Left colon (tissue), 2 donors: Measurements from ENCODE around the gene MECP2. TPM values are rescaled to one million over a fixed set of nuclear protein-coding genes. Genes with fewer than 3 reads are reported as not detected.

ENCODE experiments used
- ATAC-seq: fragments of 200-7000 bp; cut with Tn5 transposase; one replicate; pipeline ENCODE4 v1.9.1; 2020; ENCODE audit warnings: mild to moderate bottlenecking, moderate library complexity
- DNase-seq, 2 donors: peaks; one replicate each; pipeline ENCODE4 v3.0.0-alpha.2; 2020
- intact Hi-C, 2 donors: fragments of 100-400 bp; cut with DNase I in 1 of 2; cut with micrococcal nuclease in 1 of 2; formaldehyde crosslinking; loops; one replicate each; pipeline versions ENCODE4 v1.11.2 to v1.14.0; 2022; cut with DNase I, micrococcal nuclease
- total RNA-seq, 2 donors: library from RNA; stranded (reverse); fragmentation: NEBNext Ultra II Directional; extraction: Animal tissue kit (Norgen Biotek cat#: 25700); gene quantifications; one replicate each; pipeline ENCODE4 v1.2.1, GENCODE V29; 2021
- donor health status: DM: no; HTN: no; CAD: no.
- donor health status: DM: yes; HTN: yes; CAD: no.

The MECP2 gene
- total RNA-seq, 2 donors from 2014 or later: 29.4 to 32.3 TPM

DNA sequence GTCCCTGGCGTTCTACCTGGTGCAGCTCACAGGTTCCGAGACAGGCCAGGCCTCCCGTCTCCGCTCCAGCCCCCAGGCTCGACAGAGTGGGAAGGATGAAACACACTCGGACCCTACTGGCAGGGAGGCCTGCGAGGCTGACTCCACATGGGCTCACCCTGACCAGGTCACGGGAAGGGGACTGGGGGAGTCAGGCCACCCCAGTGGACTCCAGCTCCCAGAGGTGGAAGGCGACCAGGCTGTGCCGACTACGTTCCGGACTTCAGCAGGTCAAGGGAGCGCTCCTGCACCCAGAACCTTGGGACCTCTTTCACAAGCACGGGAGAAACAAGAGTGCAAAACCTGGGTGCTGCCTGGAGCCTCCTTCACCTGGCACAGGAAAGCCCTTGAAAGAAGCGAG lies 73.2 kb downstream of the MECP2 start:
- intact Hi-C loops: no loop called here
- no peak for DNase-seq
- ATAC-seq: no peak

DNA sequence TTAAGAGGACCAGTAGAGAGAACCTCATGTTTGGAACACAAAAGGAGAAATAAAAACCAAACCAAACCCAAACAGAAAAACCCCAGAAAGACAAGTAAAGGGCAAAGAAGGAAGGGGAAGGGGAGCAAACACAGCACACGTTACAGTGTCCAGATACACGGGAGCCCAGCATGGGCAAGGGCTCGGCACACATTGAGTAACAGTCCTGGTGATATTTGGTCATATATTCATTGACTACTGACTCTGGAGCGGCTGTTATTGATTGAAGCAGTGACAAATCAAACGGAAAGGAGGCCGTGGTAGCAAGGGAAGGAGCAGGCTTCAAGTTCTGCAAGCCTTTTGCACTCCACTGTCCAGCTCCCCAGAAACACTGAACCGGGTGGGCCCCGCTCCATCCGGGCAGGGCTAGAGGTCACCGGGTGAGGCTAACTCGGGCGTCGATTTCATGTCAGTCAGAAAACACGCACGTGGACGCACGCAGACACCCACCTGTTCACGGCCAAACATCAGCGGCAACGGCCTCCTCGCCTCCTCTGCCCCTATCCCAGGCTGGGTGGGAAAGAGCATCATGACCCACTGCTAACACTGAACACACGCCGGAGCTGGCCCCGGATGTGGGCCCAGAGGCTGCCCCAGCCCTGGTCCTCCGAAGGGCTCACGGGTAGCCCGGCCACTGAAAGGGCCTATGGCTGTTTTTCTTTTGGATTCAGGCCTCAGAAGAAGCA lies 74.1 kb downstream of the MECP2 start:
- DNase-seq (no peak), ATAC-seq (no peak)
- intact Hi-C loops: no loop called here

DNA sequence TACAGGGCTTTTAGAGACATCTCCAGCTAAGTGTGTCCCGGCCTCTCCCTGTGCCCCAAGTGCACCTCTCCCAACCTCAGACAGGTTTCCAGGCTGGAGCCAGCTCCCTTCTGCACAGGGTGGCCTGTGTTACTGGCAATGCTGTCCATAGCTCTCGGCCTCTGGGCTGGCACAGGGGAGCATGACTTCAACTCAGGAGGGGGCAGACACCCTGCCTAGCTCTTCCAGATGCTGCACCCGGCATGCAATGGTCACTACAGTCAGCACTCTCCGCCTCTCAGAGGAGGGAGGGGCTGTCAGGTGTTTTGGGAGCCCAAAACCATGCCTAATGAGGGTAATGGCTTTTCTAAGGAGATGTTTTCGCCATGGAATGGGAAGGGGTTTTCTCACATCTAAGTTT lies 75.4 kb downstream of the MECP2 start:
- intact Hi-C loops: no loop called here
- DNase-seq: no peak
- ATAC-seq: no peak

DNA sequence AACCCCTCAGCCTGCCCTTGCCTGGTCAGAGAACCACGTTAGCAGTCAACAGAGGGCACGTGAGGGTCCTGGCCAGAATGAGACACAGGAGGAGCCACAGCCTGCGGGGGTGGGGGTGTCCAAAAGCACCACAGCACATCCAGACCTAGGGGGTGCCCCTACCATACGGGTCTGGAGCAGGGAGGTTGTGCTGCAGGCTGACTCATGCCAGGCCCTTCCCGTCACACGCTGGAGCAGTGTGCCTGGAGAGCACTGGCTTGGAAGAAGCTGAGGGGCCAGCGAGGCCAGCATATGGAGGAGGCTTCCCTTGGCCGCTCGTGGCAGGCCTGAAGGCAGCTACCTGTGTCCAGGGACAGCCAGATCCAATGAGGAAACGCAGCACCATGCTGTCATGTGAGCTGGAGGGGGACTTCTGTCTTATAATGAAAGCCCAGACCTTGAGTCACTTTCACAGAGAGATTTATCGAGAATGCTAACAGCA lies 76.3 kb downstream of the MECP2 start:
- DNase-seq: no peak
- no peak for ATAC-seq

DNA sequence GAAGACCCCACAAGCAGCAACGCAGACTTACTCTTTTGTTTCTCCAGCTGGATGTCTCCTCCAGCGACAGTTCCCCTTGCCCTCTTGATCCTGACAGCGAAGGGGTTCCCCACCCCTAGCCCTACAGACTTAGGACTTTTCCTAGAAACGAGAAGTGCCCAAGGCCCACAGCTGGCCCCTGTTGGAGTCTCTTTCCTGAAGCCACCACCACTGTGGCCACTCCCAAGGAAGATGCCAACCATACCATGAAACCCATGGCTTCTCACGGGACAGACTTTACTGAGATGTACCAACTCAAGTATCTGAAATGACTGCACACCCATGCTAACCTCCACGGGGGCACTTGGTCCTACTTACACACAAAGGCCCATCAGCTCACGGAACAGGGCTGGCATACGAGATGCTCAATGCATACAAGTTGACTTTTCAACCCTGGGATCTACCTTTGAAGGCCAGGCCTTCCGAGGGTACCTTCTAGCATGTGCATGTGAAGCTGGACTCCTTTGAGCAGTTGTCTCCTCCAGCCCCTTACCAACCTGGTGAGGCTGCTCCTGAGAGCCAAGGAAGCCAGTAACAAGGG lies 76.9 kb downstream of the MECP2 start:
- ATAC-seq (no peak), DNase-seq (no peak)
- intact Hi-C loops: no loop called here

More for the DNA sequence above, 76.3 kb downstream of the MECP2 start:
- intact Hi-C loops: no loop called here

DNA sequence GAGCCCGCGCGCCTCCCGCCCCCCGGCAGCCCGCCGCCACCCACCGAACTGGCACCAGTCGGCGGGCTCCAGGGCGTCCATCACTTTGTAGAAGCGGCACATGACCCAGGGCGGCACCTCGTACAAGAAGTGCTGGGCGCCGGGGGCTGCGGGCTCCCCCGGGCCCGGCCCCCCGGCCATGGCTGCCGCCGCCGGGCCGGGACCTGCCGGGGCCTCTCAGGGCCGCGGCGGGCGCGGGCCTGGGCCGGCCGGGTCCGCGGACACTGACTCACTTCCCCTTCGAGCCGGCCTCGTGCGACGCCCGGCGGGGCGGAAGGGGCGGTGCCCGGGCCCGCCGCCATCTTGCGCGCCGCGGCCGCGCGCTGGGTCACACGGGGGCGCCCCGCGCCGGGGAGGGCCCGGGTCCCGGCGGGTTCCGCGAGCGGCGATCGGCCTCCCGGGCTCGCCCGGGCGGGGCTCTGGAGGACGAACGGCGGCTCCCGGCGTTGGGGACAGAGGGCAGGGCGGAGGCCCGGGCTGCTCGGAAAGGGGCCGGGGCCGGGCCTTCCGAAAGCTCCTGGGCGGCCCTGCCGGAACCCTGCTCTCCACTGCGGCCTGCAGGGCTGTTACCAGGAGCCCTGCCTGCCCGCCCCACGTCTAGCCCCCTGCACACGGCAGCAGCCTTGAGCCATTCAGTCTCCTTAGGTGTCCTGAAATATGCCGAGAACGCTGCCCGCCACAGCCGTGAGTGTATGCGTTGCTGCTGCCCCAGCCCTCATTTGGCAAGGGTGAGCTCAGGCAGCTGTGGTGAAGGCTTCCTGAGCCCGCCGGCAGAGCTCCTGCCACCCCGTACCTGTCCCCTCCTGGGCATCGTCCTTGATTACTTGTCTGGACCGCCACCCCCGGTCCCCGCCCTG lies 77.6 kb downstream of the MECP2 start, which contains the start of gene IRAK1:
TSS of gene IRAK1 (minus strand) at position 270 of the 896 bp plus-strand sequence. CDS start at position 180, 90 bp downstream.
- DNase-seq: peak in 1 of 2 donors; percentile 63
- ATAC-seq: peak; percentile 86
- intact Hi-C loops: no loop called here

DNA sequence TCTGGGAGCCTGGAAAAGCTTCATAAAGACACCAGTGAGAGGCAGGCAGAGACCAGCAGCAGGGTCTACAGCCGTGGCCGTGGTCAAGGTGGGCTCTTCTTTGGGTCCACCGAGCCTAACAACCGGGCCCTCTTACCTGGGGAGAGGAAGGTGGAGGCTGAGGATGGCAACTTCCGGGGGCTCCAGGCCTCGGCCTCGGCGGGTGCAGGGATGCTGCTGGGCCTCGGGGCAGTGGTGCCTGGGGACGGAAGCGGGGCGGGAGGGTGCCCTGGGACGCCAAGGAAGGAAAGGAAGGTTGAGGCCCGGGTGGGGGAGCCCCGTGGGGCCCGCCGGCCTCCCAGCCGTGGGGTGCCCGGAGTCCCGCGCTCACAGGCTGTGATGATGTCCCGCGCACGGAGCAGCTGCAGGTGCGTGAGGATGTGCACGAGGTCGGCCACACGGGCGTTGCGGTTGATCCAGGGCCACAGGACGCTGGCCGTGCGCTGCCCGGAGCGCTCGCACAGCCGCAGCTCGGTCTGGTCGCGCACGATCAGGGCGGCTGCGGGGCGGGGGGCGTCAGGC lies 78.4 kb downstream of the MECP2 start:
- no peak for DNase-seq
- intact Hi-C loops: no loop called here
- ATAC-seq: peak; percentile 23

DNA sequence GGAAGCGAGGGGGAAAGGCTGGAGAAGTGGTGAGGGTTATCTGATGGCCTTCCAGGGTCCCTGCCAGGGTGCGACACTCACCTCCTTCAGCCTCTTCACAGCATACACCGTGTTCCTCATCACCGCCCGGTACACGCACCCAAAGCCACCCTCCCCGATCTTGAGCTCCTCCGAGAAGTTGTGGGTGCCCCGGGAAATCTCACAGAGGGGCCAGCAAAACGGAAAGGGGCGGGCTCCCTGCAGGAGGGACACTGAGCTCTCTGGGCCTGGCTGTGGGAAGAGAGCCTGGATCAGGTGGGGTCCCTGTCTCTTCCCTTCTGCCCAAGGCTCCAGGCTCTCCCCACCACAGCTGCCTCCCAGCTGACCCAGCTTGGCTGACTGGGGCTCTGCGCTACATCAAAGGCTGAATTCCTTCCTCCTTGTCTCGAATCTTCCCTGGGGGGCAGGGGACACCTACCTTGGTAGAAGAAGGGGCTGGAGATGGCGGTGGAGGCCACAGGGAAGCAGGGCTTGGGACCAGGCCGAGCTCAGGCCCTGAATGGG lies 78.9 kb downstream of the MECP2 start:
- ATAC-seq (peak; percentile 1), DNase-seq (no peak)
- intact Hi-C loops: no loop called here

DNA sequence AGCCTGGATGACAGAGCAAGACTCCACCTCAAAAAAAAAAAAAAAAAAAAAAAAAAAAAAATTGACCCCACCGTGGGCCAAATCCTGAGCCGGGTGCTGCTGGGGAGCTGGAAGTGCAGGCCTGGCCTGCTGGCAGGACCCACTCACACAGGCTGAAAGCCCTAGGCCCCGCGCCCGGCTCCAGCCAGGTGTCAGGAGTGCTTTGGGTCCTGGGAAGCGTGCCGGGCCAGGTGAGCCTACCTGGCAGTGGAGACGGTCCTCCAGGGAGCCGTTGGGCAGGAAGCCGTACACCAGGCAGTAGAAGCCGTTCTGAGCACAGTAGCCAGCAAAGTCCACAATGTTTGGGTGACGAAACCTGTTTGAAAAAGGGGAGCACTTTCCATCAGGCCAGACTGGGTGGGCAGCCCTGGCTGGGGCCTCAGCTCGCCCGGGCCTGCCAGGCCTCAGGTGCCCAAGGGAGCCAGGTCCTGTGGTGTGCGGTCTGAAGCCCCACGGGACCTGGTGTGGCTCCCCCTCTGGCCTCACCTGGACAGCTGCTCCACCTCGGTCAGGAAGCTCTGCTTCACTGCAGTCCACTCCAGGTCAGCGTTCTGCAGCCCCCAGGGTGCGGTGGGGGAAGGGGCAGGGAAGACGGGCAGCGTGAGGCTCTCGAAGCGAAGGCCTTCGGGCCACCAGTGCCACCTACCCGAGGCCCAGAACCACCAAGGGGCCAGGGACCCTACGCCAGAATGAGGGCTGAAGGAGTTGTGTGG lies 79.6 kb downstream of the MECP2 start:
- DNase-seq: no peak
- intact Hi-C loops: no loop called here
- no peak for ATAC-seq

DNA sequence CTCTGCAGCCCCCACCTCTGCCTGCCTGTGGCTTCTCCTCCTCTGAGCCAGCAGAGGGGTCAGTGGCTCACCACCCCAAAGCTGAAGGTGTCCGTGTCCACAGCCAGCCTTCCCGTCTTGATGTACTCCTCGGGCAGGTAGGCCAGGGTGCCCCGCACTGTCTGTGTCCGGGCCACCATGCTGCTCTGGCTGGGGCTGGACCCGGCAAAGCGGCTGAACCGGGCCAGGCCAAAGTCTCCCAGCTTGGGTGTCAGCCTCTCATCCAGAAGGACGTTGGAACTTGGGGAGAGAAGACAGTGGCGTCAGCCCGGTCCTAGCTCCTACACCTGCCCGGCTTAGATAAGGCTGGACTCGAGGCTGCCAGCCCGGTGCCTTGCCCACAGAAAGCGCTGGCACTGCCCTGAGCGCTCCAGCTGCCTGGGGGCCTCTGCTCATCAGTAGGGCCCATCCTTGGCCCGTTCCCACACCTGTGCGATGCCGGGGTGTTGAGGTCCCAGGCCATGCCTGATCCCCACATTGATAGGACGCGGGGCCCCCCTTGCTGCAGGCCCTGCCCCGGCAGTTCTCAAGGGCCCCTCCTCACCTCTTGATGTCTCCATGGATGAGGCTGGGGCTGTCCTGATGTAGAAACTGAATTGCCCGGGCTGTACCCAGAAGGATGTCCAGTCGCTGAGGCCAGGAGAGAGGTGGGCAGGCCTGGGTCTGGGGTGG lies 81.0 kb downstream of the MECP2 start:
- intact Hi-C loops: no loop called here
- DNase-seq (no peak), ATAC-seq (no peak)

DNA sequence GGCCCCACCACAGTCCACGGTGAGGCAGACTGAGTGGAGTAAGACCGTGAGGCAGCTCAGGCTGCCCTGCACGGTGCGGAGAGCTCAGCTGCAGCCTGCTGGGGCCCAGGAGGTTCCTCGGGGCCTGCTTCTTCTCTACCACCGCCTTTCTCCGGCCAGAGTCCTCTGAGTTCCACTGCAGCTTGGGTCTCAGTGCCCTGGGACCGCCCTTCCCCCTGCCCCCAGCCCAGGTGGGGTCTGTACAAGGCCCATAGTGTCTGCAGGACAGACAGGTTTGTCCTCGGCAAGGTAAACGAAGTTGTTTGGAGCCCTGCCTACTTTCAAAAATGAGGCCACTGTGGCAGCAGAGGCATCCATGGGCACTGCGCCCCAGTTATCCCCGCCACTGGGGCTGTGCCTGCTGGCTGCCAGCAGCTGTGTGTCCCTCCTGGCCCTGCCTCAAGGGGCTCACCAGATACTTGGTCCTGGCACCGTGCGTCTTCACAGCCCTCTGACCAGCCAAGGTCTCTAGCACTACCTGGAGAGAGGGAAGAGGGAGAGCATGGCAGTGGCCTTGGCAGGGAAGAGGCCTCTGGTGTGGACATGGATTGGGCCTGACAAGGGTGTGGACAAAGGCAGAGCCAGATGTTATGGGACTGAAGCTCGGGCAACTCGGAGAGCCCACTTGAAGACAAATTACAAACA lies 81.8 kb downstream of the MECP2 start:
- ATAC-seq (no peak), DNase-seq (no peak)
- intact Hi-C loops: no loop called here

DNA sequence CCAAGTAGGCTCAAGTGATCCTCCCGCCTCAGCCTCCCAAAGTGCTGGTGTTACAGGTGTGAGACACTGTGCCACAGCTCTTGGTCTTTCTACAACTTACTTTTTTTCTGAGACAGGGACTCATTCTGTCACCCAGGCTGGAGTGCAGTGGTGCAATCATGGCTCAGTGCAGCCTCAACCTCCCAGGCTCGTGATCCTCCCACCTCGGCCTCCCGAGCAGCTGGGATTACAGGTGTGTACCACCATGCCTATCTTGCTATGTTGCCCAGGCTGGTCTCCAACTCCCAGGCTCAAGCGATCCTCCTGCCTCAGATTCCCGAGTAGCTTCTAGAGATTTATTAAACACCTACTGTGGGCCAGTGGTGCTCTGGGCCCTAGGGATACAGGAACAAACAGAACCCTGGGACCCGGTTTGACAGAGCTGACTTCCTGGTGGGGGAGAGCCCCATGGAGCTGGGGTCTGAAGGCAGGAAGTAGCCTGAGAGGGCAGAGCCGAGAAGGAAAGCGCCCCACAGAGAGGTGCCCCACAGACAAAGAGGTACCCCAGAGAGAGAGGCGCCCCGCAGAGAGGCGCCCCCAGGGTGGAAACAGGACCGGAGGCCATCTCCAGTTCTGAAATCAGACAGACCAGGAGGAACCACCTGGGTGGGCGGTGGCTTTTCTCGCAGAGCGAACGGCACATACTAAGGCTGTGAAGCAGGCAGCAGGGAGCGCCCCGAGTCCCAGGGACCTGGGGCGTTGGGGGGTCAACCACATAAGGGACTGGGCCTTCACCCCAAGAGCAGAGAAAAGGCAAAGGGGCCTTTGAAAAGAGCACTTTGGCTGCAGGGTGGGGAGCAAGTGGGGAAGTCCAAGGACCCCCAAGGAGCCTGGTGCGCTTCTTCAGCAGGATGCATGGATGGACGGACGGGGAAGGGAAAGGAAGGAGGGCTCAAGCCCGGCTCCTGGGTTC lies 82.8 kb downstream of the MECP2 start:
- ATAC-seq (no peak), DNase-seq (no peak)
- intact Hi-C loops: no loop called here

DNA sequence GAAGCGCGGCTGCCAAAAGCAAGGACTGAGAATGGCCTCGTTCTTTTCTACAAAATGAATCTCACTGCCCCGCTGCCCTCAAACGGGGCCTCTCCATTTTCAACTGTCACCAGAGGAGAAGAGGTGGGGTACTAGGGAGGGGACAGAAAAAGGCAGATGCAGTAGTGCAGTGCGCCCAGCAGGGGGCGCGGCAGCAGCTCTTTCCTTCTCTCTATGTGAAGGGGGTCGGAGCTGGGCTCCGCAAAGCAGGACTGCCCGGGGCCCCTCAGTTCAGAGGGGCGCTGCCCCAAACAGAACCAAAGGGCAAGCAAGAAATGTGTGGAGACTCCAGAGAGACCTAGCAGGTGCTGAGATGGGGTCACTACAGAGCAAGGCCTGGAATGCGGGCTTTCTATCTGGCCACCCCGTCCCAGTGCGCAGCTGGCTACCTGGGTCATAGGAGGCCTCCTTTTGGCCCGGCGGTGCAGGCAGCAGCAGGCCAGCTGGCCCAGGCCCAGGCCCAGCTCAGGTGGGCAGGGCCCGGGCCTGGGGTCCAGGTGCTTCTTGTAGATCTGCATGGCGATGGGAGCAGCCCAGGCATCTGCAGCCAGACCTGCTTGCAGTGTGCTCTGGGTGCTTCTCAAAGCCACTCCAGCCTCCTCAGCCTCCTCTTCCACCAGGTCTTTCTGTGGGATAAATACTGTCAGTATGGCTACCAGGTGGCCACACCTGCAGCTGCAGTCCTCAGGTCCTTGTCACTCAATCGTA lies 83.7 kb downstream of the MECP2 start:
- ATAC-seq: peak; percentile 61
- DNase-seq: no peak
- intact Hi-C loops: no loop called here

DNA sequence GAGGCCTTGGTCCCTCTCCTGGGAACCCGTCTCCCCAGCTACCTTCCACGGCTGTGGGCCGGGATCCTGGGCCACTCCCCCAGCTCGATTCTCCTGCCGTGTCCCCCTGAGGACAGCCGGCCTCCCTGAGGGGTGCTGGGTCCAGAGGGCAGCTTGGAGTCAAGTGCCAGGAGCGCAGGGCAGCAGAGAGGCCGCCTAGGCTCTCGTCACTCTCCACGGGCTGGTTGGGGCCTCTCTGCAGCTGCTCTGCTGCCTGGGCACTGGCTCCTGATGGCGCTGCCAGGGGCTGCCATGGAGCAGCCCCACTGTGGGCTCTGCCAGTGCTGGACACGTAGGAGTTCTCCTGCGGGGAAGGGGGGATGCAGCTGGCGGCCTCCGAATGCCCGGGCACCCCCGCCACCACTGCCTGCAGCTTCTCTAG lies 84.5 kb downstream of the MECP2 start:
- peak; percentile 12 for ATAC-seq
- DNase-seq: no peak
- intact Hi-C loops: no loop called here

DNA sequence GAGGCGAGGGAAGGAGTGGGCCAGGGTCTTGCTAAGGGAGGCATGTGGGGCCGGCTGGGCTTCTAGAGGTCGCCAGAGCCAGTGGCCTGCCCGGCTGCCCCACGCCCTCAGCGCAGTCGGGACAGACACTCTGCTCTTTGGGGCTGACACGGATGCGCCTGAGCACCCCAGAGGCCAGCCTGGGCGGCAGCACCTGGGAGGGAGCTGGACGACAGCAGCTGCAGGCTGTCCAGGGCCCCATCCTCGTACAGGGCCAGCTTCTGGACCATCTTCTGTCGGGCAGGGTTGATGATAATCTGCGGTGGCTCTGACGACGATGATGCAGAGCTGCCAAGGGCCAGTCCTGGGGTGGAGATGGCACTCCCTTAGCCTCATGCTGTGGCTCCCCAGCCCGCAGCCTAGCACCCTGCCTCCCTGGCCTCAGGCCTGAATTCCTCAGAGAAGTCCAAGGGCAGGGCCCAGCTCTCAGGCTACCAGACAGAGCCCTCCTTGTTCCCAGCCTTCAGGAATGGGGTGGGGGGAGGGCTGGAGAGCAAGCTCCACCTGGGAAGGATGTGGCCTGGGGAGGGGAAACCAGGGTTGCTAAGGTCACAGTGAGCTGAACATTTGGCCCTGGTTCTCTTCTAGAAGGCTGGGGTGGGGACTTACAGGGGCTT lies 85.1 kb downstream of the MECP2 start:
- intact Hi-C loops: no loop called here
- ATAC-seq (peak; percentile 44), DNase-seq (peak in 1 of 2 donors; percentile 34)
